Retinal pigment epithelial cell (primary cell): ENCODE measurements around the gene ZNF185.

Source experiments
- DNase-seq: peaks from one replicate; pipeline ENCODE4 v3.0.0-alpha.2; 2010; ENCODE audit warnings: low read depth
- H3K4me3 ChIP-seq: 2 replicates; pipeline ENCODE4 v1.5.1; 2011; ENCODE audit warnings: mild to moderate bottlenecking, low read length, control low read depth, moderate library complexity
- TF ChIP-seq, protein P1 (sequence below): conservative IDR thresholded peaks from 2 replicates; pipeline ENCODE4 v1.5.1; 2011; ENCODE audit warnings: low read depth, low read length, control low read depth, inconsistent platforms

ZNF185 gene

DNA sequence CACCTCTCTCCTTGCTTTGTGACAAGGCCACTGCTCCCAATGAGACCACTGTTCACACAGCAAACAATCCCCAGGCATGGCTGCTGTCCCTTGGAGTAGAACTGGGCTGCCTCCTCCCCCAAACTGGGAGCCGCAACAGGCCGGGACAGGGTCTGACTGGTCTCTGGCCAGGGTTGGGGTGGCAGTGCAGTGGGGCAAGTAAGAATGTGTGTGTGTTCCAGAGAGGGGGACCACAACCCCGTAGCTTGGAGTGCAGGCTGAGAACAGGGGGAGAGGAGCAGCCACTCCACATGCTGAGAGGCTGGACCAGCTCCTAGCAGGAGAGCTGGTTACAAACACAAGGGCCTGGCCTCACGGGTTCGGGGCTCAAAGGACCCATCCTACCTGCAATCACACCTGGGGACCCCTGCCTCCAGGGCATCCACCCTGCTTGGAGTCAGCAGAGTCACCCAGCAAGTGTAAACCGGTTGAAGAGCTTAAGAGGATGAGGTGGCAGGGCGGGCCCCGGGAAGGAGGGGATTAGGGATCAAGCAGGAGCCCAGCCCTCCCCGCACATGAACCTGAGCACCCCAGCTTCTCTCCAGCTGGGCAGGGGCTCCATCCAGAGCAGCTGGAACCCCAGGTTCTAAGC lies 3.8 kb upstream of the ZNF185 start:
- H3K4me3 ChIP-seq = no peak overlapping the region
- TF ChIP-seq, protein P1, sequence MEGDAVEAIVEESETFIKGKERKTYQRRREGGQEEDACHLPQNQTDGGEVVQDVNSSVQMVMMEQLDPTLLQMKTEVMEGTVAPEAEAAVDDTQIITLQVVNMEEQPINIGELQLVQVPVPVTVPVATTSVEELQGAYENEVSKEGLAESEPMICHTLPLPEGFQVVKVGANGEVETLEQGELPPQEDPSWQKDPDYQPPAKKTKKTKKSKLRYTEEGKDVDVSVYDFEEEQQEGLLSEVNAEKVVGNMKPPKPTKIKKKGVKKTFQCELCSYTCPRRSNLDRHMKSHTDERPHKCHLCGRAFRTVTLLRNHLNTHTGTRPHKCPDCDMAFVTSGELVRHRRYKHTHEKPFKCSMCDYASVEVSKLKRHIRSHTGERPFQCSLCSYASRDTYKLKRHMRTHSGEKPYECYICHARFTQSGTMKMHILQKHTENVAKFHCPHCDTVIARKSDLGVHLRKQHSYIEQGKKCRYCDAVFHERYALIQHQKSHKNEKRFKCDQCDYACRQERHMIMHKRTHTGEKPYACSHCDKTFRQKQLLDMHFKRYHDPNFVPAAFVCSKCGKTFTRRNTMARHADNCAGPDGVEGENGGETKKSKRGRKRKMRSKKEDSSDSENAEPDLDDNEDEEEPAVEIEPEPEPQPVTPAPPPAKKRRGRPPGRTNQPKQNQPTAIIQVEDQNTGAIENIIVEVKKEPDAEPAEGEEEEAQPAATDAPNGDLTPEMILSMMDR = no peak
- DNase-seq = no peak

DNA sequence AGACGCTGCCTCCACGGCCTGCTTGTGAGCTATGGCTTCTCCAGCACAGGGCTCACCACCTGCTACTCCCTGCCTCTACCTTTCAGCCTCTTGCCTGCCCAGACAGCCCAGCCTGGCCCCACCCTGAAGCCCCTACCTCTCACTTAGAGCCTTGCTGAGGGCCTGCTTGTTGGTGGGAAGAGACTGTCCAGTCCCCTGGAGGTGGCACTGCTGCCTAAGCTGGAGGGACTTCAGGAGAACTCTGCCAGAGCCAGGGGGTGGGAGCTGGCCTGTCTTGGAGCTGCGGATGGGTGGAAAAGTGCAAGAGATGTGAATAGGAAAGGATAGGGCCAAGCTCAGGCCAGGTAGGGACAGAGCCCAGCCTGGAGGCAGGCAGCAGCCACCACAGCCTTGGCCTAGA lies 2.7 kb upstream of the ZNF185 start:
- no peak for DNase-seq
- TF ChIP-seq, protein P1 = no peak
- no peak overlapping the region for H3K4me3 ChIP-seq

DNA sequence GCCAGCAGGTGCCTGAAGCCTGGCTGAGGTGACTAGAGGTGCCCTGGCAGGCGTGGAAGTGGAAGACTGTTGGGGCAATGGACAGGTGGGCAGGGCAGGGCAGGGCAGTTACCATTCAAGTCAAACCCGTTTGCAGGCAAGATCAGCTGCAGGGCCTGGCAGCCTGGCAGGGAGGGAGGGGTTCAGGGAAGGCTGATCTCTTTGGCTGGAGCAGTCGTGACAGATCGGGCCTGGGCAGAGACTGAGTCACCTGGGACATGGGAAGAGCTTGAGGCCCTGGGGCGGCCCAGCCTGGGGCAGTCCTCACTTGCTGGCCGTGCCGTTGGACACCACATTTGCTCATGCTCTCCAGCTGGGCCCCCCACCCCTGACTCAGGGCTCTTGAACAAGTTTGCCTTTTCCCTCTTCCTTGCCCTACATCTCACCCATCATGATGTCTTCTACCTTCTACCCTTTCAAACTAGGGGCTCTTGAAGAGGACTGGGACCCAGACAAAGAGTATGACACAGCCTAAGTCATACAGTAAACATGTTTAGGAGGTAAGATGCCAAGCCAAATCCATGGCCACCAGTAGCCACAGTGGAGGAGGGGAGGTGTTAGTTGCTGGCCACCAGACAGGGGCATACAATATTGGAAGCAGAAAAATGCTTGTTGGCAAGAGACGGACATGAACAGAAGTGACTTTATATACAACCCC lies 2.0 kb upstream of the ZNF185 start:
- H3K4me3 ChIP-seq = no peak overlapping the region
- DNase-seq = no peak
- TF ChIP-seq, protein P1 = no peak

DNA sequence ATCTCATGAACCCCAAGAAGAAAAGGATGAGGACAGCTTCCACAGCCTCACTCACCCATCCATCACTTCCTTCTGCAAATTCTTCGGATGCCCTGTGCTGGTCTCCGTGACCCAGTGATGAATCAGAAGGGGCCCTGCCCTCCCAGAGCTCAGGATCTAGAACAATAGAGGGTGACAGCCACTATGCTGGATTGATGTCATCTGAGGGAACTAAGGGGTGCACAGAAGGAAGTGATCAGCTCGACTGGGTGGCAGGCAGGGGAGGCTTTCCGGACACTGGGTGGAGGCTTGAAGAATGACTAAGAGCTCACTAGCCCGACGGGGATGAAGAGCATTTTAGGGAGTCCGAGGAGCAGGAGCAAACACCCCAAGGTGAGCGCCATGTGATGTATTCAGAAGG lies 1.4 kb upstream of the ZNF185 start:
- no peak overlapping the region for H3K4me3 ChIP-seq
- TF ChIP-seq, protein P1 = no peak
- DNase-seq = no peak

DNA sequence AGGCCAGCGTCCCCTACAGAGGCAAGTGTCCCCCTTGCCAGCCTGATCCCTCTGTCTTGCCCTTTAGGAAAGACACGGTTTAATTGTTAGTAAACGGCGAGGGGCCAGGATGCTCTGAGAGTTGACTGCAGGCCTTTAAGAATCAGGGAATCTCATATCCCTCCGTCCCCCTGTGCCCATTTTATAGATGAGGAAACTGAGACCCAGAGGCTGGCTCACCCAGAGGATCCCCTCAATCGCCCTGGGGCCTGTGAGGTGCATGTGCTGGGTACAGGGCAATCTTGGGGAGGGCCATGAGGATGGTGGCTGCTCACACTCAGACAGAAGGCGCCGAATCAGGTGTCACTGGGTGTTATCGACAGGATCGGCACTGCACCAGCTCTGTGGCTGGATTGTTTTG lies 575 bp downstream of the ZNF185 start:
- peak overlapping the region; percentile 54 for H3K4me3 ChIP-seq
- DNase-seq = no peak
- TF ChIP-seq, protein P1 = no peak

DNA sequence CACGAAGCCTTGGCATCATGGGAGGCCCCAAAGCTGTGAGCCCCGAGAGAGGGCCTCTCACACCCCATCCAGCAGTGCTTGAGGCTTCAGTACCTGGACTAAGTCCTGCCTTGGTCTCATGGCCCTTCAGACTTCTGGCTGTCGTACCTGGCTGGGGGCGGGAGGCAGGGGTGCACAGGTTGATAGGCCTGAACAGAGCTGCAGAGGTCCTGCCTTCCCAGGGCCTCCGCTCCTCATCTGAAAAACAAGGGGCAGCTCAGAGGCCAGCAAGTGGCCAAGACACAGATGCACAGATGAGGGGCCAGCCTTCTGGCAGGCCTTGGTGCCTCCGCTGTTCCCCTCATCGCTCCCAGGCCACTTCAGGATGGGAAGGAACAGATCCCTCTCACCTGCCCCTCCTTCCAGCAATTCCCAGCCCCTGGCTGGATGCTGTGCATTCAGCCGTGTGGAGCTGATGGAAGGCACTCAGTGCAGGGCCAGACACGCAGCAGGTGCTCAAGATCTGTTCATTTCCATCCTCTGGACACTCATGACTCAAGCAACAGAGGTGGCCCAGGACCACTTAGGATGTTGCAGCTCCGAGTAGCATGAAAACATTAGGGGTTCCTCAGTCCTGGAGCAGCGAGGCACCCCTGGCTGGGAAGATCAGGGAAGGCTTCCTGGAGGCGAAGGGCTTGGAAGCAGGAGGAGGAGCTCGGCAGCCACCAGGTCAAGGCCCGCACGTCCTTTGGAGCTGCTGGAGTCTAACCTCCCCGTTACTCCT lies 1.4 kb downstream of the ZNF185 start:
- TF ChIP-seq, protein P1 = no peak
- no peak for DNase-seq
- no peak overlapping the region for H3K4me3 ChIP-seq
